Measurements from ENCODE around the gene AADAC.

DNA sequence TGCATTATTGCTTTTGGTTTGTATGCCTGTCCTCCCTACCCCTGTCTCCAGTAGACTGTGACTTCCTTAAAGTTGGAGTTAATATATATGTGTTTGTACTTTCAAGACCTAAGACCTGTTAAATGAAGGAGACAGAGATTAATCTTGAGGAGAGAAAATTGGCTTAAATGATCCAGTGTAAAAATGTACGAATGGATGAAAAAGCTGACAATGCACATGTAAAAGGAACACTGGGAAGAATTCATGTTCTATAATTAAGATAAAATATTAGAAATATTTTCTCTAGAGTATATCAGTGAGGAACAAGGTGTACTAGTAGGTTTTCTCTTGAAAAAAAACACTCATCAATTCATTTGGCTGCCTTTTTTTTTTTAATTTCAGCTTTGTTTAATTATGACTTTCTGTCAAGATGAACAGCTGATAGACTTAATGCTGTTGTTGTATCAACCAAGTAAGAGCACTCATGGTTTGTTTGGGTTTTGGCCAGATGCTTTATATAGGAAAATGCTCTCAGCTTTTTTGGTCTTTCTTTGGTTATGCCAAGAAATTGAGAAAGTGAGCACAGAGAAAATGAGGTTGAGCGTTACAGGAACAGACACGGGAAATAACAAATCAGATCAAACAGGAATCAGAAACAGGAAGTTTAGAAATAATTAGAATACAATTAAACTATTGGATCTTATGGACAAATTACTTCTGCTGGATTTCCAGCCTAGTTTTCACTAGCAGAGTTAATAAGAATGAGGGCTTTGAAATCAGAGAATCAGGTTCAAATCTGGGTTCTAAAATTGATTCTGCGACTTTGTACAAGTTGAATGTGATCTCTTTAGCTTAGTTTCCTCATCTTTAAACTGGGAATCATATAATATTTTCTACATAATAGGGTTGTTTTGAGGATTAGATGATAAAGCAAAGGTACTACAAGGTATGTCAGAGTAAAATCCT is 38.3 kb upstream of the AADAC start:
- TF ChIP-seq, protein P1, sequence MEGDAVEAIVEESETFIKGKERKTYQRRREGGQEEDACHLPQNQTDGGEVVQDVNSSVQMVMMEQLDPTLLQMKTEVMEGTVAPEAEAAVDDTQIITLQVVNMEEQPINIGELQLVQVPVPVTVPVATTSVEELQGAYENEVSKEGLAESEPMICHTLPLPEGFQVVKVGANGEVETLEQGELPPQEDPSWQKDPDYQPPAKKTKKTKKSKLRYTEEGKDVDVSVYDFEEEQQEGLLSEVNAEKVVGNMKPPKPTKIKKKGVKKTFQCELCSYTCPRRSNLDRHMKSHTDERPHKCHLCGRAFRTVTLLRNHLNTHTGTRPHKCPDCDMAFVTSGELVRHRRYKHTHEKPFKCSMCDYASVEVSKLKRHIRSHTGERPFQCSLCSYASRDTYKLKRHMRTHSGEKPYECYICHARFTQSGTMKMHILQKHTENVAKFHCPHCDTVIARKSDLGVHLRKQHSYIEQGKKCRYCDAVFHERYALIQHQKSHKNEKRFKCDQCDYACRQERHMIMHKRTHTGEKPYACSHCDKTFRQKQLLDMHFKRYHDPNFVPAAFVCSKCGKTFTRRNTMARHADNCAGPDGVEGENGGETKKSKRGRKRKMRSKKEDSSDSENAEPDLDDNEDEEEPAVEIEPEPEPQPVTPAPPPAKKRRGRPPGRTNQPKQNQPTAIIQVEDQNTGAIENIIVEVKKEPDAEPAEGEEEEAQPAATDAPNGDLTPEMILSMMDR (conservative IDR thresholded peaks at IDR 0.05 in 1 of 2, IDR thresholded peaks at IDR 0.05 in 1 of 2; ENCODE audit: low read depth in 1 of 2, low read length in 2 of 2), result no peak
- no peak for TF ChIP-seq EZH2 (IDR thresholded peaks at IDR 0.05; ENCODE audit: low read length, missing control alignments)
